Kidney glomerular epithelial cell (primary cell): ENCODE data around the gene HHLA2.
A peak's percentile ranks its signal among the peaks of the same experiment; 100 is the strongest.

Experiments used
- DNase-seq: peaks from one replicate; lab custom pipeline; 2025; lab: John Stamatoyannopoulos, UW

The HHLA2 gene

GRCh38 chr3:108393128-108393900 lies 97.0 kb downstream of the HHLA2 start:
- DNase-seq = no peak

GRCh38 chr3:108394016-108394415 lies 97.7 kb downstream of the HHLA2 start:
- DNase-seq = no peak

- no peak for DNase-seq
Measured at GRCh38 chr3:108394563-108394962, 98.2 kb downstream of the HHLA2 start.

- DNase-seq = no peak
Measured at GRCh38 chr3:108396336-108396735, 100.0 kb downstream of the HHLA2 start.

- no peak for DNase-seq
Measured at GRCh38 chr3:108398510-108398909, 102.2 kb downstream of the HHLA2 start.

GRCh38 chr3:108401836-108402235 lies 105.5 kb downstream of the HHLA2 start:
- no peak for DNase-seq

GRCh38 chr3:108403198-108403597 lies 106.8 kb downstream of the HHLA2 start:
- no peak for DNase-seq

- no peak for DNase-seq
Measured at GRCh38 chr3:108403686-108404345, 107.5 kb downstream of the HHLA2 start.

GRCh38 chr3:108404368-108404767 lies 108.0 kb downstream of the HHLA2 start:
- no peak for DNase-seq

GRCh38 chr3:108406063-108406660 lies 109.8 kb downstream of the HHLA2 start:
- DNase-seq = no peak

- DNase-seq = no peak
Measured at GRCh38 chr3:108406661-108407206, 110.4 kb downstream of the HHLA2 start.

- DNase-seq = no peak
Measured at GRCh38 chr3:108407886-108408285, 111.5 kb downstream of the HHLA2 start.

- DNase-seq = no peak
Measured at GRCh38 chr3:108408883-108409799, 112.8 kb downstream of the HHLA2 start.

GRCh38 chr3:108409800-108410178 lies 113.4 kb downstream of the HHLA2 start:
- no peak for DNase-seq

GRCh38 chr3:108410531-108410984 lies 114.2 kb downstream of the HHLA2 start:
- DNase-seq = no peak

GRCh38 chr3:108412121-108412750 lies 115.9 kb downstream of the HHLA2 start:
- DNase-seq = no peak

GRCh38 chr3:108414007-108414406 lies 117.7 kb downstream of the HHLA2 start:
- no peak for DNase-seq

GRCh38 chr3:108415661-108416060 lies 119.3 kb downstream of the HHLA2 start:
- no peak for DNase-seq

GRCh38 chr3:108416111-108416869 lies 119.9 kb downstream of the HHLA2 start:
- no peak for DNase-seq

GRCh38 chr3:108420926-108421325 lies 124.6 kb downstream of the HHLA2 start:
- peak; percentile 31 for DNase-seq
